Measurements from ENCODE around the gene NGEF.

DNA sequence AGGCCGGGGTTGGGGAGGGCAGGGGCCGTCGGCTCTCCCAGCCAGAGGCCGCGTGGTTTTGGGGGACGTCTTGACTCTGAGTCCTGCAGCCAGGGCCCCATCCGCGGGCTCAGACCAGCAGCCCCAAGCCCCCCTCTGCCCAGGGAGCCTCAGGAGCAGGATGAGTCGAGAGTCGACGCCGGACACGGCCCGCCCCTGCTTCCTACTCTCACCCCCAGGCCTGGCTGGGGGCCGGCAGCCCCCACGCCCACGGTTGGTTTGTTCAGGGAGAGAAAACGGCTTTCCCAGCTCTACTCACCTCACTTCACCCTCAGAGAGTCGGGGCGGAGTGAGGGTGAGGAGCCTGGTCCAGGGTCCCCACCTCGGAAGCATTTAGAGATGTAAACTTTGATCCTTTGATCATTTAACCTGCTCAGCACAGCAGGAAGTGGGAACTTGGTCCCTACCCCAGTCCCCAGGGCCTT lies 136.0 kb downstream of the NGEF start:
- no peak for TF ChIP-seq POLR2A (IDR thresholded peaks at IDR 0.05; ENCODE audit: low read length)
- no peak for TF ChIP-seq GATA1 (IDR thresholded peaks at IDR 0.05; ENCODE audit: low read depth, low read length)

Measured in erythroblast (primary cell).